ENCODE data around the gene SFT2D1.

Gene SFT2D1

GRCh38 chr6:166335378-166336302, 6.7 kb downstream of the SFT2D1 start:
- H2AFZ ChIP-seq: no peak overlapping the region
- no peaks in the 10 kb centered on the region for H3K36me3 ChIP-seq (ENCODE audit: control insufficient read depth, insufficient read depth, low read length)
- H3K4me3 ChIP-seq (ENCODE audit: low read depth, low read length): no peak overlapping the region
- no peaks in the 10 kb centered on the region for H3K27me3 ChIP-seq (ENCODE audit: control insufficient read depth, insufficient read depth, low read length)
- no peaks in the 10 kb centered on the region for H3K9me3 ChIP-seq (ENCODE audit: control insufficient read depth, low read length)
- H3K4me1 ChIP-seq: peaks cover 8% of the 10 kb centered on the region
- H3K9ac ChIP-seq: no peak overlapping the region
- no peak overlapping the region for H3K4me2 ChIP-seq (ENCODE audit: low read length)
- no peak overlapping the region for H3K27ac ChIP-seq
- H3K79me2 ChIP-seq: peaks cover 22% of the 10 kb centered on the region
- no peak for TF ChIP-seq CTCF (IDR thresholded peaks at IDR 0.05)

GRCh38 chr6:166334878-166335277, 7.5 kb downstream of the SFT2D1 start:
- H3K4me3 ChIP-seq (ENCODE audit: low read depth, low read length): no peak overlapping the region
- no peak overlapping the region for H2AFZ ChIP-seq
- H3K9me3 ChIP-seq (ENCODE audit: control insufficient read depth, low read length): no peaks in the 10 kb centered on the region
- H3K4me2 ChIP-seq (ENCODE audit: low read length): no peak overlapping the region
- H3K9ac ChIP-seq: no peak overlapping the region
- no peaks in the 10 kb centered on the region for H3K27me3 ChIP-seq (ENCODE audit: control insufficient read depth, insufficient read depth, low read length)
- H3K36me3 ChIP-seq (ENCODE audit: control insufficient read depth, insufficient read depth, low read length): no peaks in the 10 kb centered on the region
- no peak overlapping the region for H3K27ac ChIP-seq
- no peak for TF ChIP-seq CTCF (IDR thresholded peaks at IDR 0.05)
- H3K4me1 ChIP-seq: peaks cover 5% of the 10 kb centered on the region
- H3K79me2 ChIP-seq: peaks cover 18% of the 10 kb centered on the region

GRCh38 chr6:166333172-166333995, 9.0 kb downstream of the SFT2D1 start:
- Histone ChIP-seq H3K4me2 (ENCODE audit: low read length) (no peak overlapping the region), H2AFZ (no peak overlapping the region), H3K27me3 (ENCODE audit: control insufficient read depth, insufficient read depth, low read length) (no peaks in the 10 kb centered on the region), H3K4me1 (peaks cover 3% of the 10 kb centered on the region), H3K36me3 (ENCODE audit: control insufficient read depth, insufficient read depth, low read length) (no peaks in the 10 kb centered on the region), H3K4me3 (ENCODE audit: low read depth, low read length) (no peak overlapping the region), H3K79me2 (peaks cover 7% of the 10 kb centered on the region), H3K9ac (no peak overlapping the region), H3K27ac (no peak overlapping the region), H3K9me3 (ENCODE audit: control insufficient read depth, low read length) (no peaks in the 10 kb centered on the region)
- no peak for TF ChIP-seq CTCF (IDR thresholded peaks at IDR 0.05)

- TF ChIP-seq CTCF (IDR thresholded peaks at IDR 0.05): no peak
- H3K9me3 ChIP-seq (ENCODE audit: control insufficient read depth, low read length): no peaks in the 10 kb centered on the region
- H3K27me3 ChIP-seq (ENCODE audit: control insufficient read depth, insufficient read depth, low read length): no peaks in the 10 kb centered on the region
- H3K4me3 ChIP-seq (ENCODE audit: low read depth, low read length): no peak overlapping the region
- H3K36me3 ChIP-seq (ENCODE audit: control insufficient read depth, insufficient read depth, low read length): no peaks in the 10 kb centered on the region
- peaks cover 5% of the 10 kb centered on the region for H3K79me2 ChIP-seq
- H3K4me2 ChIP-seq (ENCODE audit: low read length): no peak overlapping the region
- no peak overlapping the region for H3K27ac ChIP-seq
- H2AFZ ChIP-seq: no peak overlapping the region
- peaks cover 3% of the 10 kb centered on the region for H3K4me1 ChIP-seq
- H3K9ac ChIP-seq: no peak overlapping the region
Observed at GRCh38 chr6:166331503-166332415, 10.6 kb downstream of the SFT2D1 start.

Measured in parathyroid adenoma (tissue), 2 donors.